GM19193 (cell line): ENCODE measurements around the gene C2orf92.

Experiments
- POLR2A ChIP-seq: IDR thresholded peaks from 4 replicates; pipeline ENCODE4 v1.6.1; 2011; ENCODE audit not compliant: insufficient read depth, insufficient read length; ENCODE audit errors: extremely low read depth

The C2orf92 gene

DNA sequence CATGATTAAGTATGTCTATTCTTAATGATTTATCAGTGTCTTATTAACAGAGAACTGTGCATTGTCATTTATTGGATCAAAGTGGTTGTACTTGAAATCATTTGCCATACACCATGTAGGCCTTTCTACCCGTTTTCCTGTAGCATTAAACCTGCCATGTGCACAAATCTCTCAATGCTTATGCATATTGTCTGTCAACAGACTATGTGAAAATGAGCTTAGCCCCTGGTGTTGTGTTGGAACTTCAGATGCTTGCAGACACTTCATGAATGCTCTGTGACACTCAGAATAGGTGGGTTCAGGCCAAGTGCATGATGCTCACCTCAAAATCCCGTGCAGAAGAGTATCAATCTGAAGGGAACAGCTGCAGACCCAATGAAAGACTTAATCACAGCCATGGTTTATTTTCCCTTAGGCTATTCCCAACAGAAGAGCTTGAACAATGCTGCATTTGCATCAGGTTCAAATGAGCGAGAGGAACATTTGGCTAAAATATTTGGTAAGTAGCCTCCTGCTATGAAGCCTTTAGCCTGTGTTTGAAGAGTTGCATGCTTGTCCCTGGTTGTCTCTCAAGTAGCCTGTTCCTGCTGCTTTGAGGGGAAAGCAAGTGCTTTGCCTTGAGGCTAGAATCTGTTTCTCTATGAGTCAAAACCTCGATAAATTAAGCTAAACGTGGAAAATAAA, 6.1 kb downstream of the C2orf92 start:
- no peak for TF ChIP-seq POLR2A

DNA sequence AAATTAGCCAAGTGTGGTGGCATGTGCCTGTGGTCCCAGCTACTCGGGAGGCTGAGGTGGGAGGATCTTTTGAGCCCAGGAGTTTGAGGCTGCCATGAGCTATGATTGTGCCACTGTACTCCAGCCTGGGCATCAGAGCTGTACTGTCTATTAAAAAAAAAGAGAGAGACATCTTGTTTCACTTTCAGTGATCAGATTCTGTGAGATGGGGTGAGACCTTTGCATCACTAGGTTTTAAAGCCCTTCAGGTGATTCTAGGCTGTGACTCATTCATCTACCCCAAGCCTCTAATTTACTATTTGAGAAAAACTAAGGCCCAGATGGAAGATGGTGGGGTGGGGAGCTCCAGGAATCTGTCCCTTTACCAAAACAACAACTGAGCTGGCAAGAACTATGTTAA, 7.1 kb downstream of the C2orf92 start:
- TF ChIP-seq POLR2A = no peak

DNA sequence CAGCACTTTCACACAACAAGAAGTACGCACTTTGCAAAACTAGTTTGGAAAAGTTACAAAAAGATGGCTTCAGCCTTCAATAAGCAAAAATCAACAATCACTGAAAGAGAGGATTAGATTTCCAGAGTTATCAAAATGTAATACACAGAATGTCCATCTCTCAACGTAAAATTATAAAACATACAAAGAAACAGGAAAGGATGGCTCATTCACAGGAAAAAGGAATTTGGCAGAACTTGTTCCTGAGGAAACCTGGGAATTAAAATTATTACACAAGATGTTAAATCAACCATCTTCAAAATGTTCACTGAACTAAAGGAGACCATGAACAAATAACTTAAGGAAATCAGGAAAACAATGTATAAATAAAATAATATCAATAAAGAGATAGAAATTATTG, 8.0 kb downstream of the C2orf92 start:
- no peak for TF ChIP-seq POLR2A

DNA sequence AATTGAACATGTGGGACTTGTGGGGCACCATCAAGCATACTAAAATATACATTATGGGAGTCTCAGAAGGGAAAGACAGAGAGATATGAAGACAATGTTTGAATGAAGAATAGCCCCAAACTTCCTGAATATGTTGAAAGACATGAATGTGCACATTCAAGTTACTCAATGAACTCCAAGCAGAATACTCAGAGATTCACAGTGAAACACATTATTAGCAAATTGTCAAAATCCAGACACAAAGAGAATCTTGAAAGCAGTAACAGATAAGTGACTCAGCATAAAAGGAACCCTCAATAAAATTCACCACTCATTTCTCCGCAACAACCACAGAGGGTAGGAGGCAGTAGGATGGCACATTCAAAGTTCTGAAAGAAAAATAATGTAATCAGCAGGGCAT, 8.8 kb downstream of the C2orf92 start:
- no peak for TF ChIP-seq POLR2A

DNA sequence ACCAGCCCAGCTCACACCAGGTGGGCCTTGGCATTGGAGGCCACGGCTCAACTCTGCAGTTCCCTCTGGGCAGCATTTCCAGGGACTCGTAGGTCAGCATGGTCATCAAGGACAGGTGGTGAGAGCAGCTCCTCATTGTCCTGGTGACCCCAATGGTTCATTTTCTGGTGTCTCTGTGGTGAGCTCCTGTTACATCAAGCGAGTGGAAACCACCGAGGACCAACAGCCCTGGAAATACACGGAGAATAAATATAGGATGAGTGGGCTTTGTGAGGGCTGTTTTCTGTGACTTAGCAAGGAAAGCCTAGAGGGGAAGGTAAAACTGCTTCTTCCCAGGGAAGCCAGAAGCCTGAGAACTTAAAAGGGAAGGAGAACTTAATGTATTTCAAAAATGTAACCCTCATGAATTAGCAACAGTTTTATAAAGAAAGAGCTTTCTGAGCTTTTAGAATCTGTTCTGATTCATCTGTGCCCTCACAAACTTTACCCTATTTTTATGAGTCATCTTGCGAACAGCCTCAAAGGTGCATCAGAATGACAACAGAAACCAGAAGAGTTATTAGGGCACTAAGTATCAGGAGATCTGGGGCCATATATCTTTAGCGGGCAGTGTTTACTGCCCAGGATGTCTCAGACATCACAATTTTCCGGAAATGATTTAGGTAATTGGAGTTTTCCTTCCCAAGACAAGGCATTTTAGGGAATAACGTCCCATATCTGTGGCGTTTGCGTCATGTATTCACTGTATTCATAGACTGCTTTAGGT, 18.7 kb downstream of the C2orf92 start:
- TF ChIP-seq POLR2A = no peak

DNA sequence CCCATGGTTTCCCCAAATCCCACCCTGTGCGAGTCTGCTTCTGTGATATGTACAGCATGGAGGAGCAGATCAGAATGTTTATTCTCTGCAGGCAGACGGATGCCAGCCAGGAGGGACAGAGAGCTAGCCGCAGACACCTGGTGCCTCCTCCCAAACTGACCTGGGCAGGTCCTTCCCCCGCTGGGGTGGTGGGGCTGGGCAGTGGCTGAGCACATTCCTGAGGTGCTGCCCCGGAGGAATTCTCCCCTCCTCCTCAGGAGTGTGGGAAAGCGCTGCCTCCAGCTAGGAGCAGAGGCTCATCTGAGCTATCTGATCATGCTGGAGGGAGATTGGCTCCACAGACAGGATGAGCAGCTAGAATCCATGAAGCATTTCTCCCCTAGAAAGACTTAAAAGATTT, 21.7 kb downstream of the C2orf92 start:
- TF ChIP-seq POLR2A = no peak

DNA sequence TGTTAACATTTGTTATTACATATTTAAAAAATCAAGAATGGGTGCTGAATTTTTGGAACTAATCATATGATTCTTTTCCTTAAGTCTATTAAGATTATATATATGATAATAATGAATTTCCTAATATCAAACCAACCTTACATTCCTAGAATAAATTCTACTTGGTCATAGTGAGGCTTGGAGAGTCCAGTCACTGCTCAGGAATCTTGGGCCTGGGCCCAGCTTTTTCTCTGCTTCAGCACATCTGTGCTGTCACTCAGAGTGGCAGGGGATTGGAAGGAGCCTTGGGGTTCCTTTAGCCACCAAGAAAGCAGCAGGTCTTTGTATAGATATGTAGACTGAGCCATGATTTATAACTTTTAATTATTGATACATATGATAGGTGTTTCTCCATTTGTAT, 24.0 kb downstream of the C2orf92 start:
- TF ChIP-seq POLR2A = no peak

DNA sequence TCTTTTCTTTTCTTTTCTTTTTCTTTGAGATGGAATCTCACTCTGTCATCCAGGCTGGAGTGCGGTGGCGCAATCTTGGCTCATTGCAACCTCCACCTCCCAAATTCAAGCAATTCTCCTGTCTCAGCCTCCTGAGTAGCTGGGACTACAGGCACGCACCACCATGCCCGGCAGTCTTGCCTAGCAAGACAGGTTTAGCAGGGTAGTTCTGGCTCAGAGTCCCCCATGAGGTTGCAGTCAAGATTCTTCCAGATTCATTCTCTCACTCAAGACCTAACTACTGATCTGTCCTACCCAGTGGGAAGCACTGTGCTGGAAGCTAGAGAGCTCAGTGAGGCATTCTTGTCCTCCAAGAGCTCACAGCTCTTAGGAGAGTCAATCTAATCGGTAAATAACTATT, 26.2 kb downstream of the C2orf92 start:
- no peak for TF ChIP-seq POLR2A

DNA sequence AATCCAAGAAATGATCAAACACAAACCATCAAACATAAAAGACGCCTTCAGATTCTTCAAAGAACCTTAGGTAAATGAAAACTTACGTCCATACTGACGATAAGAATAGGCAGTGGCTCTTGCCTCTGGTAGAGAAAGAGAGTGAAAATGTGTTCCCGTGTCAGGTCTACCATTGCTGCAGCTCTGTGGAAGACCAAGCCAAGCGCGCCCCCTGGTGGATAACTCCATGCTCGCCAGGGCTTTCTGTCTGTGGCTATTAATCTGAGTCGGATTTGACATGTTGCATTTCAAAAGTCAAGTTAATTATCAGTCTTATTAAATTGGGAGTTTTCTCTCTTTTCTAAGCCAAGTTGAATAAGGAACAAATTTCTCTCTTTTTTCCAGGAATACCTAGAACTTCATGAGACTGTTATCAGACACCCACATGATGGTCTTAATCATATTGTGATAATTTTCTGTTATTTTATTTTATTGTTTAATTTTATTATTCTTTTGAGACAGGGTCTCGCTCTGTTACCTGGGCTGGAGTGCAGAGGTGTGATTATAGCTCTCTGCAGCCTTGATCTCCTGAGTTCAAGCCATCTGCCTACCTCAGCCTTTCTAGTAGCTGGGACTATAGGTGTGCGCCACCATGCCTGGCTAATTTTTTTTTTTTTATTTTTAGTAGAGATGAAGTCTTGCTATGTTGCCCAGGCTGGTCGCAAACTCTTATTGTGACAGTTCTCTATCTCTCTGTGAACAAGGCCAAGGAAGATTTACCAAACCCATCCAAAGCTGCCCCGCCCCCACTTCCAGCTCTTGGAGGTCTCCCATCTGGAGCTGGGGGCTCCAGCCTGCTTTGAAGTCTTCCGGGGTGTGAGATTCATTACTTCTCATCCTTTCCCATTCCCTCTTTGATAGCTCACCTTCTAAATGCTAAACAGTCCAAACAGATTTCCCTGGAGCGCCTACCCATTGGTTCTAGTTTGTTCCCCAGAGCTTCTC, 28.0 kb downstream of the C2orf92 start:
- TF ChIP-seq POLR2A = no peak

DNA sequence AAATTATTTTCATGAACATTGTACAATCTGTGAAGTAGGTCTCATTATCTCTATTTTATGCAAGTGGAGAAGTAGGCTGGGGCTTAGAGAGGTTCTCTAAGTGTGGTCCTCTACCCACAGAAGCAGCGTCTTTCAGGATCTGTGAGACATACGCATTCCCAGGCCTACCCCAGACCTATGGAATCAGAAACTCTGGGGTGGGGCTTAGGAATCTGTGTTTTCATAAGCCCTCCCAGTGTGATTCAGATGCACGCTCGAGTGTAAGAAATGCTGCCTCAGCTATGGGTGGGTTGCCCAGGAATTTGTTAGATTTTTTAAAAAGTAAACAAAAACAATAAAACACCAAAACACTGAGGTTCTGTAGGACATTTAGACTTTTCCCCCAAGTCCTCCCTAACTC, 29.0 kb downstream of the C2orf92 start:
- no peak for TF ChIP-seq POLR2A

DNA sequence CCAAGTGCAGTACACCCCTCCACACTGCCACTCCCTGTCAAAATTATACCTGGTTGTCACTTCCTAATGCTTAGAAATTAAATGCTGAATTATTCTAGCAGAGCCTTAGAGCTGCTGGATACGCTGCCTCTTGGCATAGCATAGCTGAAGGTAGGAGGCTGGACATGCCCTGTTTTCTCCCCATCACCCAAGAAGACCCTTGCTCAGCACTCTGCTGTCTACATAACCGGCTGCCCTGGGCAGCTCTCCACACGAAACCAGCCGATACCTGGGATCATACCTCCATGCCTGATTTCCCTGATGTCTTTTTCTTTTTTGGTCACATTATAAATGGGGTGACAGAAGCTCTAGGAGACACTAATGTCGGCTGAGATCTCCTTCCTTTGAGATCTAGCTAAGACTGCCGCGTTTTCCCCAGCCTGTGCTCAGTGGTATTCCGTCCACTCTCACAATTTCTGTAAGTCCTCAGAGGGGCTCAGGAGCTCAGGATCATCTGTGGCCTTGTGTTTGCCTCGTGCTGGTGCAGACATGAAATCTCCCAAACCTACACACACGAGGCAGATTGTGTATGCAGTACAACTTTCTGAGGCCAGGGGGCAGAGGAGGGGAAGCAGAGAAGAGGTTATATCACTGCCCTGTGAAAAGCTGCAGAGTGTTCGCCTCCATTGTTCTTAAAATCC, 30.4 kb downstream of the C2orf92 start:
- no peak for TF ChIP-seq POLR2A

DNA sequence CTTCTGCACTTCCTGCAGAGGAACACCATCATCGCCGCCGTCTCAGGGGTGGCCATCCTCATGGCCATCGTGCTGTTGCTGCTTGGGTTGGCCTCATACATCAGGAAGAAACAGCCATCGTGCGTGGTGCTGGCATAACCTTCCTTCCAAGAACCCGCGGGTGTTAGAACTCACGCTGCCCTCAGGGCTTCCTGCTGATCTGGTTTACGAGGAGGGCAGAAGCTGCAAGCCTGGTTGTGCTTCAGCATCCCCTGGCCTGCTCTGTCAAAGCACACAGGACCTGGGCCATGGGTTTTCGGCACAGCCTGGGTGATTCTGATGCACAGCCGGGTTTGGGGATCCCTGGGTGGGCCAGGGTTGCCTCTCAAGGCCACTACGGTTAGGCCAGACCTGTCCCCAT, 31.7 kb downstream of the C2orf92 start:
- no peak for TF ChIP-seq POLR2A

DNA sequence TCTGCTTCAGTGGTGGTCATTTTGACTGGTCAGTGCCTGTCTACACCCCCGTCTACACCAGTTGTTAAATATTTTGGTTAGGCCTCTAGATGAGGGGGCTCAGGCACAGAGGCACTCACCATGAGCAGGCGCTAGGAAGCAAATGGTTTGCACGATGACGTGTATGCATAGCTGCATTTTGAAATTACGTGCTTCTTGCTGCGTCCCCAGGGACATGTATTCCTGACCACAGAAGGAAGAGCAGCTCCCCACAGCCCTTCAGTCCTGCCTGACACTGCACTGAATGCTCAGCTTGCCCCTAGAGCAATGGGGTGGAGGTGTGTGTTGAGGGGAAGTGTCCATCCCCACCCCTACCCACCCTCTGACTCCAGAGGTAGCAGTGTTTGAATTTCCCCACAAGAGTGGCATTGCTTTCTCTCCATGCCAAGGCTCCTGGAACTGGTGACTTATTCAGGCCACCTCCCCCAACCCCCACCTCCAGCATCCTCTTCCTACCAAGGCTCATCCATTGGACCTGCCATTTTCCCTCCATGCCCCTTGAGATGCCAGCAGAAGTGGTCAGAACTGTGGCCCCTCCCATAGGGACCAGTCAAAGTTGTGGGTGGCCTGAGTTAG, 32.4 kb downstream of the C2orf92 start:
- TF ChIP-seq POLR2A = no peak

DNA sequence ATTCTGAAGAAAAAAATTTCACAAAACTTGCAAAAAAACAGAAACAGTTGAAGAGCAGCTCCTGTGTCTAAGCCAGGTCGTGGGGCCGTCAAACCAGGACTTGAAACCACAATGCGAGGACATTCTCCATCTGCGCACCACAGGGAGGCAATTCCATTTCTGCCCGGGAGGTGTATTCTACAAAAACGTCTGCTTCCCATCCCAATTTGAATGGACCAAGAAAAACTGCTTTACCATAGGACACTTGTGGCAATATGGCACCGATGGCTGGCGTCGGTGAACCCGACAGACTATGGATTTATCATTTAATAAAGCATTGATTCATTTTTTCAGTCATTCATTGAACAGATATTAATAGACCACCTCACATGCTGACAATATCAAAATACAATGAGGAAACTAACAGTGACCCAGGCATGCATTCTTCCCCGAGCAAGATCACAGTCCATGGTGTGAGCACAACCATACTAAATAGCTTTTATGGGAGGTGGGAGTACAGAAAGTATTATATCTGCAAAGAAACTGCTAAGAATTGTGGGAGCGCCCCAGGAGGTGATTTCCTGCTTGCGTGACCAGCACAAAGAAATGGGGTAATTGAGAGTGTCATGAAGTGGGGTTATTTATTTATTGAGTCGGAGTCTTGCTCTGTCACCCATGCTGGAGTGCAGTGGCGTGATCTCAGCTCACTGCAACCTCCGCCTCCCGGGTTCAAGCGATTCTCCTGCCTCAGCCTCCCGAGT, 33.4 kb downstream of the C2orf92 start:
- TF ChIP-seq POLR2A = no peak
